ENCODE results near the gene FBLN2.

The FBLN2 gene

DNA sequence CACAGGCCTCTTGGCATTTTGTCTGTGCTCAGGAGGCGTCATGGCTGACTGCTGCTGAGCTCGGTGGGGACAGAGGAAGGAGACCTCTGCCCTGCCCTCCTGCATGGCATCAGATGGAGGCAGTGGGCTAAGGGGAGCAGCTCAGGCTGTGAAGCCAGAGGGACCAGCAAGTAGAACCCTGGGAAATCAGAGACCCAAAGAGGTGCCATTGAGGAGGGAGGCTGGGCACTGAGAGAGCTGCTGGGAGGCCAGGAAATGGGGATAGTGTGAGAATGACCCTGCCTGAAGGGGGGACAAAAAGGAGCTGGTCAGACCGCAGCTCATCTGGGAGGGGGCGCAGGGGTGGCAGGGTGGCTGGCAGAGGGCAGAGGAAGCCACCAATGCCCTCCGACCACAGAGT lies 136.8 kb downstream of the FBLN2 start:
- no peak for DNase-seq (ENCODE audit: low read depth, low spot score)

DNA sequence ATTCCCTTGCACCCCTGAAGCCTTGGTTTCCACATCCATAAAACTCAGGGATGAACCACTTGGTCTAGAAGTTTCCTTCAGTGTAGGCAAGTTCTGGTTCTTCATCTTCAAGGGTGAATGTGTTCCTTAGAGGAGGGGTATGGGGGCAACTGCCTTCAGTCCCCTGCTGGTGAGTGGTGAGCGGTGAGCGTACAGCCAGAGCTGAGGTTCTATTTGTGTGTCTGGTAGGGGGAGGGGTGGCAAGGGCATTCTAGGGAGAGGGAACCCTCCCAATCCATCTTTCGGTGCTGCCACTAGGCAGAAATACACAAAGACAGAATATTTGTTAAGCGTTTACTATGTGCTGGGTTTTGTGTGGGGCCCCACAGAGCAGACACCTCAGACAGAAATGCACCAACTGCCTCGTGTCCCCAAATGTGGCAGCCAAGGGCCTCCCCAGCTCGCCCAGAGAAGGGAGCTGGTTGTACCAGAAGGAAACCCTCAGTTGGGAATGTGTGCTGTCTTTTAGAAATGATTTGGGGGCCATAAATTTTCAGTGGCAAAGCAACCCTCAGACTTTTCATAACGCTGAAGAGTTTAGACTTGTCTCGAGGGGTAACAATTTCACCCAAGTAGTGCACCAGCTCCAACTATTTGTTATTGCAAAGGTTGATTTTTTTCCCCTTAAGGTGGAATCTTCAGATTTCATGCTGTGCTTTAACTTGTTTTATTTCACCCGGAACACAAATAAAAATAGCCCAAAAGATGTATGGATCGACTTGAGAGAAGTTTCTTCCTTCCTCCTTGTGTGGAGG lies 137.6 kb downstream of the FBLN2 start:
- no peak for DNase-seq (ENCODE audit: low read depth, low spot score)

DNA sequence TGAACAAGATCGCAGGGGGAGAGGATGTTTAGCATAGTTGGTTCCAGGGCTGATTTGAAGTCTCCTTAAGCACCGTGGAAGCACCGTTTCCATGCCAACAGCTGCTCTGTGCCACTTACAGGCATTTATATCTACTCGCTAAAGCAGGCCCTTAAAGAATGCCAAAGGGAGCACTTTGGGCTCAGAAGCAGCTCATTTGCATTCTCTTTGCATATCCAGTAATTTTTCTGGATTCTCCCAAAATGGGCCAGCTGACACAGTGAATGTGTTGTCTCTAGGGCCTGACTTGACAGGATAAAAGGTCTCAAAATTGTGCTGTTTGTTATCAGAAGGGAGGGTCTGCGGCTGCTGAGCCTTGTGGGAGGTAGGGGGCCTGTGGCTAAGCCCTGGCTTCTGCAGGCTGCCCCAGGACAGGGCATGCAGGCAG lies 138.6 kb downstream of the FBLN2 start:
- no peak for DNase-seq (ENCODE audit: low read depth, low spot score)
